SIG-M5 treated with dmso at 0.1 percent for 504 hours (cell line): ENCODE results near the gene PDGFRB.

ENCODE experiments used
- DNase-seq: peaks from one replicate; lab custom pipeline; 2025; ENCODE audit not compliant: unreplicated experiment; lab: John Stamatoyannopoulos, UW

The PDGFRB gene

GRCh38 chr5:150182774-150183173 is 27.1 kb upstream of the PDGFRB start:
- DNase-seq: no peak

GRCh38 chr5:150181766-150182545 is 26.3 kb upstream of the PDGFRB start:
- no peak for DNase-seq

GRCh38 chr5:150181027-150181426 is 25.4 kb upstream of the PDGFRB start:
- DNase-seq: no peak

- DNase-seq: peak; percentile 50
Measured at GRCh38 chr5:150180241-150181026, 24.8 kb upstream of the PDGFRB start.

GRCh38 chr5:150179019-150179620 is 23.5 kb upstream of the PDGFRB start:
- no peak for DNase-seq

GRCh38 chr5:150178262-150178661 is 22.6 kb upstream of the PDGFRB start:
- DNase-seq: no peak

- DNase-seq: no peak
Measured at GRCh38 chr5:150177721-150178120, 22.1 kb upstream of the PDGFRB start.

- no peak for DNase-seq
Measured at GRCh38 chr5:150176745-150177477, 21.3 kb upstream of the PDGFRB start.

- DNase-seq: no peak
Measured at GRCh38 chr5:150175536-150175935, 19.9 kb upstream of the PDGFRB start.

- no peak for DNase-seq
Measured at GRCh38 chr5:150175076-150175475, 19.4 kb upstream of the PDGFRB start.

- no peak for DNase-seq
Measured at GRCh38 chr5:150174285-150174684, 18.6 kb upstream of the PDGFRB start.

GRCh38 chr5:150173161-150173560 is 17.5 kb upstream of the PDGFRB start:
- no peak for DNase-seq

GRCh38 chr5:150172556-150172955 is 16.9 kb upstream of the PDGFRB start:
- DNase-seq: no peak

GRCh38 chr5:150172145-150172544 is 16.5 kb upstream of the PDGFRB start:
- DNase-seq: no peak

- no peak for DNase-seq
Measured at GRCh38 chr5:150168864-150169263, 13.2 kb upstream of the PDGFRB start.

- DNase-seq: no peak
Measured at GRCh38 chr5:150167908-150168307, 12.3 kb upstream of the PDGFRB start.

GRCh38 chr5:150167512-150167850 is 11.8 kb upstream of the PDGFRB start:
- no peak for DNase-seq

GRCh38 chr5:150166650-150167511 is 11.2 kb upstream of the PDGFRB start, which contains the start of gene CDX1:
Gene CDX1, plus strand, starts transcription at chr5:150166778. Its CDS starts 99 bp downstream, at chr5:150166877.
- no peak for DNase-seq

GRCh38 chr5:150166037-150166649 is 10.5 kb upstream of the PDGFRB start:
- DNase-seq: no peak
